Stimulated activated naive CD8-positive, alpha-beta T cell treated with anti-CD3 and anti-CD28 coated beads, Interleukin-15, Interleukin-2, amounts not matched to agents 100 U/mL and 50 U/mL, for 24 hours (primary cell): ENCODE measurements around the gene POLG.

Source experiments
- ATAC-seq: fragments of 150-1000 bp; cut with Tn5 transposase; one replicate; pipeline ENCODE4 v1.10.0; 2021
- DNase-seq: peaks from one replicate; pipeline ENCODE4 v3.0.0; 2021

The POLG gene

GRCh38 chr15:89334510-89335297 is at the start of gene POLG:
POLG (minus strand) TSS chr15:89334824; CDS start chr15:89333754, 1,070 bp downstream.
- DNase-seq = peak; percentile 97
- ATAC-seq = peak; percentile 94

- ATAC-seq (no peak), DNase-seq (no peak)
These were observed 49.6 kb upstream of the POLG start for GRCh38 chr15:89384176-89384604.

GRCh38 chr15:89383365-89384175 is 48.9 kb upstream of the POLG start:
- no peak for DNase-seq
- ATAC-seq = no peak

DNA sequence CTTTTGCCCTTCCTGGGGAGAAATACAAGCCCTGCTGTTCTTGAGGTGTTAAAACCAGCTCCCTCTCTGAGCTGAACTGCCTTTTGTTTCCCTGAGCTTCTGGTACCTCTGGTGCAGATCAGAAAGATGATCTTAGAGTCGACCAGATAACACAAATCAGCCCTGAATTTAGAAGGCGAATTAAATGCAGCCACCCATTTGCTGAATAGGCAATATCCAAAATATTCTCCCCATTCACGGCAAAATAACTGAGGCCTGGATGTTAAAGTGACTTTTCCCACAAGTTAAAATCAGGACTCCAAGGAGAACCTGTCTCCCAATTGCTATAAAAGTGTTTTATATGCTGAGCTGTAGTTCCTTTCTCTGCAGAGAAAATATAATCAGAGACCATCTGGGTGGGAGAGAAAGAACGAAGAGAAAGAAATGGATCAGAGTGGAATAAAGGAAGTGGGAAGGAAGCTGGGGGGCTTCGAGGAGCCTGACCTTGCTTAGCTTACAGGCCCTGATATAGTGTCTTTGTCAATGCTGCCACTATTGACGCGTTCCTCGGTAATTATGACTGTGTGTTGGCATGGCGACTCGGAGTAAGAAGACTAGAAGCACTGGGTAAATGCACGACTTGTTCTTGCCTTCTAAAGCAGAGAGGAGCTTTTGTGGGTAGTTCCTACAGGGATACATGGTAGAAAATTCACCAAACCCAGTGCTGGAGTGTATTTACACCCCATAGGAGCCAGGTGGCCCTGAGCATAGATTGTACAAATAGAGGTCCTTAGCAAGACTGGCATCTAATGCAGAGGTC is 47.5 kb upstream of the POLG start:
- ATAC-seq (no peak), DNase-seq (no peak)

GRCh38 chr15:89381331-89381730 is 46.7 kb upstream of the POLG start:
- ATAC-seq (no peak), DNase-seq (no peak)

DNA sequence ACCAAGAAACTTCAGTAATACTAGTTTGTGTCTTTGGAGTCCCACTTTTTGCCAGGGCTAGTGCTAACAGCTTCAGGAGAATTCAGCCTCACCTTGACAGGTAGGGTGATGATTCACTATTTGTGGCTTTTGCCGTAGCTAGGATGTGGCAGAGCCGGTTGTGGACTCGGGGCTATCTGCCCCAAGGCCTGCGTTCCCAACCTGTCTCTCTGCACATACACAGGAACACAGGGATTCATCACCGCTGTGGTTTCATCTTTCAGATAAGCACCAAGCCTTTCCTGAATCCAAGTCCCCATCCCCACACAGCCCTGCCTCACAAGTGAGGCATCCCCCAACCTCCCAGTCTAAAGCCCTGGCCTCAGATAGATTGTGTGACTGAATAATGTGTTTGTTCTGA is 45.2 kb upstream of the POLG start:
- ATAC-seq (no peak), DNase-seq (no peak)

GRCh38 chr15:89379251-89379695 is 44.6 kb upstream of the POLG start:
- ATAC-seq (no peak), DNase-seq (no peak)

GRCh38 chr15:89378296-89379151 is 43.9 kb upstream of the POLG start:
- DNase-seq (no peak), ATAC-seq (peak; percentile 42)

- ATAC-seq (no peak), DNase-seq (no peak)
These were observed 43.2 kb upstream of the POLG start for GRCh38 chr15:89377842-89378295.

GRCh38 chr15:89377024-89377841 is 42.6 kb upstream of the POLG start:
- DNase-seq = no peak
- ATAC-seq = no peak

DNA sequence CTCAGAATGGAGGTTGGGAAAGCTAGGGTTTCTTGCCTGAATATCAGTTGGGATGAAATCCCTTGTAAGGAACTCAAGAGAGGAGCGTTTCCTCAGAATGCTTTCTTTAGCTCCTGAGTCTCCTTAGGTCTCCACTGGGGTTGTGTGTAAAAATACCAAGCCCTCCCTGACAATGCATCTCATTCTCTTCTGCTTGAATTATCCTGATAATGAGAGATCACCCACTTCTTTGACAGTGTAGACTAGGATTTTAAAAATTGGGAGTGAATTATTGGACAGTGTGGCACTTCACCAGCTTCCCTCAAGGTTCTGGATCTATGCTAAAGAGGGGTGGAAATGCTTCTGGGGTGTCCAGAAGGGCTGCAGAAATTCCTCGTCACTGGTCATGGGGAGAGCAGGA is 41.8 kb upstream of the POLG start:
- no peak for DNase-seq
- ATAC-seq = no peak

DNA sequence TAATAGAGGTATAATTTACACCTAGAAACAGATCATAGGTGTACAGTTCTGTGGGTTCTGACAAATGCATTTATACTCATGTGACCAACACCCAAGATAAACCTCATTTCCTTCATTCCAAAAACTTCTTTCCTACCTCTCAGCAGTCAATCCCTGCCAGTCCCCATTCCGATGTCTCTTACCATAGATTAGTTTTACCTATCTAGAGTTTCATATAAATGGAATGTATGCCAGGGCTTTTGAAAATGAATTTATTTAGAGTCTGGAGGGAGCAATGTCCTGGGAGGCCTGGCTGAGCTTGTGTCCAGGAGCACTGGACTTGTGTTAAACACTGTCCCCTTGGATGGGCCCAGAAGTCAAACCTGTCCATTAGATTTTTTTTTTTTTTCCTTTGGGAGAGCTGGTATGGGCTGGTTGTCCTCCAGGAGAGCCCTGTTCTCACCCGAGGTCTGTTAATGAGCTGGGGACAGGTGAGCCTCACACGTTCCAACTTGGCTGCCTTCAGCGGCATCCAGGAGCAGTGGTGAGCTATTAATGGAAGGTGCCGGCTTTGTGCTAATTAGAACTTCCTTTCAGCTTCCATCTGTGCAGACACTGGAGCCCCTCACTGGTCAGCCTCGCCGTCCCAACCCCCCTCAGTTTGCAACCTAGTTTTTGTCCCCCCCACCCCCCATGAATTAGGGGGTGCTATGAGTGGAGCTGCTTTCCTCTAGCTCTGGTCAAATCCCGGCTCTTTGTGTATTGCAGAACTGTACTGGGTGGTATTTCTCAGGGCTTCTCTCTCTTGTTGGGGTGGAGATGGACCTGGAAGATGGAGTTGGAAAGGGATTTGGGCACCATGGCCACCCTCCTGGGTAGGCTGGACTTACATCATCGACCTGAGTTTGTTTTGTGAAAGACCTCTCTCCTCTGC is 40.7 kb upstream of the POLG start:
- no peak for DNase-seq
- no peak for ATAC-seq

GRCh38 chr15:89374086-89374981 is 39.7 kb upstream of the POLG start:
- DNase-seq (no peak), ATAC-seq (no peak)

GRCh38 chr15:89372069-89372935 is 37.7 kb upstream of the POLG start:
- ATAC-seq (no peak), DNase-seq (no peak)

- ATAC-seq = no peak
- no peak for DNase-seq
These were observed 36.8 kb upstream of the POLG start for GRCh38 chr15:89371228-89372044.

DNA sequence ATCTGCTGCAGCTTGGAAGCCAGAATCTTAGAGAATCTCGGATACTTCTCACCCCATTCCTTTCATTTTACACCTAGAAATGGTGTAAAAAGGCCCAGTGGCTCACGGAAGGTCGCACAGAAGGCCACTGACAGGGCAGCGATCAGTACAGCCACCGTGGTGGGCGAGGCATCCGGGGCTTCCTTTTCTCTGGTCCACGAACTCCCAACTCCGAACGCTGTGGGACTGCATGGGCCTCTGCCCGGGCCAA is 36.3 kb upstream of the POLG start:
- ATAC-seq (no peak), DNase-seq (no peak)
